NCI-H1048 (cell line): Measurements from ENCODE around the gene DOCK6.
"Not testable (repeated sequence)": the region's sequence is repeated elsewhere in the genome, so short reads cannot be mapped to it uniquely, and the experiment has no call there.

Experiments
- DNase-seq: peaks from one replicate; lab custom pipeline; 2025; lab: John Stamatoyannopoulos, UW

The DOCK6 gene

DNA sequence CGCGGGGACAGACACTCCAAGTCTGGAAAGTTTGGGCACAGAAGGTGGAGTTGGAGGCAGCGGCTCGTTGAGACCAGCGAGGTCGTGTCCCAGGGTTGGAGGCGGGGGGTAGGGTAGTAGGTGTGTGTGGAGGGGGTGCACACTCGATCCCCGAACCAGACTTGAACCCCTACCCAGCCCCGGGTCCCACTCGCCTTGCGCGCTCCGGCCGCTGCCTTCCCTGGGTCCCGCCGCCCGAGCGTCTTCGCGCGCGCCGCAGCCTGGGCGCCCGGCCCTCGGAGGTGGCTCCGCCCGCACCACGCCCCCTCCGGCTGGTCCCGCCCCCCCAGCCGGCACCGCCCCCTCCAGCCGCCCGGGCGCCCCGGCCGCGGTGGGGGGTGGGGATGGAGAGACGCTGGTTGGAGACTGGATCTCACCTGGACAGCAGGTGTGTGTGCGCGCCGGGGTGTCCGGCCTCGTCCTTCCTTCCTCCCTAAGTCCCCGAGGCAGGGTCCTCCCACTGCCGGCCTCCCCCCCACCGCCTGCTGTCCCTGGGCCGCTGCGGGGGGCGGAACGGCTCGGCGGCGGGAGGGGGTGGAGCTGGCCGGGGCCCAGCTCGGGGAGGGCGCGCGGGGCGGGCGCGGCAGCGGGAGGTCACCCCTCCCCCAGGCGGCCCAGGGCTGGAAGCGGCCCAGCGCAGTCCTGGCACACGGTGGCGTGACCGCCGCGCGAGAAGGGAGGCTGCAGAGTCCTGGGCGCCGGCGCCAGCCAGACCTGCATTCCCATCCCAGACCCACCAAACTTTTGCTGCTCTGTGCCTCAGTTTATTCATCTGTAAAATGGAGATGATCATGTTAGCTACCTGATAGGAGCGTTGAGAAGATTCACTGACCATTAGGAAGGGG lies 64.8 kb downstream of the DOCK6 start, which contains the start of gene KANK2:
Gene KANK2, minus strand, starts transcription at position 255 of the 884 bp plus-strand sequence. CDS start 3,034 bp downstream, outside the sequence.
- DNase-seq: peak; percentile 54

DNA sequence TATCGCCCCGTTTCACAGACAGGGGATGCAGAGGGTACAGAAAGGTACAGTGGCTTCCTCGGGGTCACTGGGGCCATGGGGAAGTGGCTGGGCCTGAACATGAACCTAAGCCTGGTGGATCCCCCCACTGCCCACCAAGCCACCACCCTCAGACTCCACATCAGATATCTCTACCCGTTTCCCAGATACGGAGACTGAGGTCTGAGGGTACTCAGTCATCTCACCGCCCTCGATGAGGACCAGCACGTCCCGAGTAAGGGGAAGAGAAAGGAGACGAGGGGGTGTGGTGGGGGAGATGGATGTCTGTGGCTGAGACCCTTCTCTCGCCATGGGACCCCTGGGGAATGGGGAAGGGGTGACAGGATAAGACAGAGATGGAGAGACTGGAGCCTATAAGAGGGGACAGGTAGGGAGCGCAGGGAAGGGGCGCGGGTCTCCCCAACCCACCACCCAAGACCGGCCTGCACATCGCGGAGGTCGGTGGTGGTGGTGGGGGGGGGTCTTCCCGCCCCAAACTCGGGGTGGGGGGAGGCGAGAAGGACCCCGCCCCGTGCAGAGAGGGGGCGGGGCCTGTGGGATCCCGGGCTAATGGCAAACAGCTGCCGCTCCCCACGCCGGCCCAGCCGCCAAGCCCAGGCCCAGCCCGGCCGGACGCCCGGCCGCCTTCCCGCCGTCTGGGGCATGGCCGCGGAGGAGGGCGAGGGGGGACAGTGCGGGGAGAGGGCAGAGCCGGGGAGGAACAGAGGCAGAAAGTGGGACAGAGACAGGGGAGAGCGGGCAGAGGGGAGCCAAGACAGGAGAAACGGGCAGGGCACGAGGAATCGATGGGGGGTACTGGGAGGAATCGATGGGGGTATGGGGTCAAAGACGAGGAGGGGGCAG lies 65.7 kb downstream of the DOCK6 start:
- no peak for DNase-seq

DNA sequence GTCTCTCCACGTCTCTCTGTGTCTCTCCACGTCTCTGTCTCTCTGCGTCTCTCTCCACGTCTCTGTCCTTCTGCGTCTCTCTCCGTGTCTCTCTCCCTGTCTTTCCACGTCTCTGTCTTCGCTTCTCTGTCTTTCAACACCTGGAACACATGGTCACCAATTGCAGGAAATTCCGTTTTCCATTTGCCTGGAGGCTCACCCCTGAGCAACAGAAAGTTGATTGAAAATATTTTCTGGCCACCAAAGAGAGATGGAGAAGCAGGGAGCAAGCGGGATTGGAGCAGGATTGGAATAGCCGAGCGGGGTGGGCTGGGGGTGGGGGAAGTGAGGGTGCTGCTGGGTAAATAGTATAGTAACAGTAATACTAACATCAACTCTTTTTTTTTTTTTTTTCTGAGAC lies 66.6 kb downstream of the DOCK6 start:
- no peak for DNase-seq

DNA sequence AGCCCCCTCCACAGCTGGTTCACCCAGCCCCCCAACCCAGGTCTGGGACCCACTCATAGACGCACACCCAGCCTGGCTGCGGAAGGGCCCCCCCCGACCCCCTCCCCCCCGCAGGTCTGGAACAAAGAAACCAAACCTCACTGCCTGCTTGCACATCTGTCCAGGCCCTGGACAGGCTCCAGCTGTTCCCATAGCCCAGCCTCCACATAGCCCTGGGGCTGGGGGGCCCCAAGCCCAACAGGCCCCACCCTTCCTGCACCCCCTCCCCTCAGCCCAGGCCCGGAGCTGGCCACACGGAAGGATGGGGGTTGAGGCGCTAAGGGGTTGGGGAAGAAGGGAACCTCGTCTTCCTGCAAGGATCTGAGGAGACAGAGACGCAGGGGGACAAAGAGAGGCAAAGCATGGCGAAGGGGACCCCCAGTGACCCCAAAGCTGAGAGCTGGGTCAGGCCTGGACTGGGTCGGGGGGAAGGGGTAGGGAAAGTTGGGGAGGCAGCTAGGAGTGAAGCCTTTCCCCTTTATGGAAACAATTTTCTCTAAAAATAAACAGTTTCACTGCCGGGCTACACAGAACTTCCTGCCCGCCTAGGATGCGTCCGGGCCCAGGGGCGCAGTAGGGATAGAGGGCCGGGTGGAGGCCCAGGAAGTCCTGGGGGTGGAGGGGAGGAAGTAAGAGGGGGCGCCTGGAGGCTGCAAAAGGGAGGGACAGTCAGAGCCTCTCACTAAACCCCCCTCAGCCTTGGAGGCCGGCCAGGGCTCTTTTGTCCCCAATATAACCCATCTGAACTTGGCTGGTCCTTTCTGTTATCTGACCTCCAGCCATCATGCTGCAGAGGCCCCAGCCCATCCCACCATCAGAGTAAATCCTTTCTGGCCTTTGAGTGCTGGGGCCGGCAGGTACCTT lies 67.4 kb downstream of the DOCK6 start:
- DNase-seq: no peak

DNA sequence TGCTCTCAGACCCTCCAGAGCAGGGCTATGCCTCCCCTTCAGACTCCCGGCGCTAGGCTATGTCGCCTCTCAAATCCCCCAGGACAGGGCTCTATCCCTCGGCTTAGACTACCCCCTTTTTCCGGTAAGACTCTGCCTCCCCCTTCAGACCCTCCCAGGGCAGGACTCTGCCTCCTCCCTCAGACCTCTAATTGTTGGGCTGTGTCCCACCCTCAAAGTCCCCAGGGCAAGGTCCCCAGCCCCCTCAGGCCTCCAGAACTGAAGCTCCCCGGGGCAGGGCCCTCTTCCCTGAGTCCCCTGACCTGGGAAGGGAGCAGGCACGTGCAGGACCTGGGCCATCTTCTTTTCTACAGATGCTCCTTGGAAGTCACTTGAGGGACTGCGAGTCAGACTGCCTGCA lies 68.2 kb downstream of the DOCK6 start:
- no peak for DNase-seq

DNA sequence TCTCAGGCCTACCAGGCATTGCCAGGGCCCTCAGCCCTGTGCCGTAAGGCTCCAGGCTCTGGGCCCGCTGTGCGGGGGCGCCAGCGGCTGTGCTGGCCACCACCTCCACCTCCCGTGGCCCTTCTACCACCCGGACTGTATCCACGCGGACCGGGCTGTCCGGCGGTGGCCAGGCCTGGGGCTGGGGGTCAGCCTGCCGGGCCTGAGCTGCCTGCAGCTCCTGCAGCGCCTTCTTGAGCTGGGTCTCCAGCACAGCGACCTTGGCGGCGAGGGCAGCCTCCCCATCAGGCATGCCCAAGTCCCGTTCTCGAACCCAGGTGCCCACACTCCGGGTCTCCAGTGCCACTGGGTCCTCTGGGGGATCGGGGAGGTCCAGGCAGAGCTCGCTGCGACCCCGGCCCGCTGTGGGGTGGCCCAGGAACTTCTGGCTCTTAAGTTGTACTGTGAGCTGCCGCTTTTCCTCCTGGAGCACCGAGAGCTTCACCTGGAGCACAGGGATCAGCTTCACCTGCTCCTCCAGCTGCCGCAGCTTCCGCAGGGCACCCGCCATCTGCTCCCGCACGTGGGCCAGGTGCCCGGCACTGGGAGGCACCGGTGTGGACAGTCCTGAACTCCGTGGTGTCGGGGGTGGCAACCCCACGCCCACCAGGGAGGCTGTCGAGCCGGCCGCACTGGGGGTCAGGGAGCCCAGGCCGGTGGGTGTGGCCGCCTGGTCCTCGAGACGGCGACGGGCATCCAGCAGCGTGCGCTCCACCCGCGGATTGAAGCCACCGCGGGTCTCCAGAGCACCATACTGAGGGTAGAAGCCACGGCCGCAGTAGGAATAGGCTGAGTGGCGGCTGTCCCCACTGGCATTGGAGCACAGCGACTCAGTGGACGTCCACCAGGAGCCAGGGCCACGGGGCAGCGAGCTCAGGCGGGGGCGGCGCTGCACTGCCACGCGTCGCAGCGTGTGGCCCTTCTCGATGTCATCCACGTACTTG lies 69.1 kb downstream of the DOCK6 start:
- DNase-seq: no peak

DNA sequence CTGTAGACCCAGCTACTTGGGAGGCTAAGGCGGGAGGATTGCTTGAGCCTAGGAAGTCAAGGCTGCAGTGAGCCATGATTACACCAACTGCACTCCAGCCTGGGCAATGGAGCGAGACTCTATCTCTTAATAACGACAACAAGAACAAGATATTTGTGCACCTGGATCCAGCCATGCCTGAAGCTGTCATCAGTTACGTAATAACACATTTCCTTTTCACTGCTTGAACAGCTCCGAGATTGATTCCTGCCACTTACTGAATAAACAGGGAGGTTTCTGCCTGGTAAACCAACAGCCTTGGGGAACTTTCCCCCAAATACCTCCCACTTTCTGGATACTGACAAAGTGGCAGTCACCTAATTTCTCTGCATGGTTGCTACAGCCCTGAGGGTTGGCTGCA lies 70.4 kb downstream of the DOCK6 start:
- no peak for DNase-seq

DNA sequence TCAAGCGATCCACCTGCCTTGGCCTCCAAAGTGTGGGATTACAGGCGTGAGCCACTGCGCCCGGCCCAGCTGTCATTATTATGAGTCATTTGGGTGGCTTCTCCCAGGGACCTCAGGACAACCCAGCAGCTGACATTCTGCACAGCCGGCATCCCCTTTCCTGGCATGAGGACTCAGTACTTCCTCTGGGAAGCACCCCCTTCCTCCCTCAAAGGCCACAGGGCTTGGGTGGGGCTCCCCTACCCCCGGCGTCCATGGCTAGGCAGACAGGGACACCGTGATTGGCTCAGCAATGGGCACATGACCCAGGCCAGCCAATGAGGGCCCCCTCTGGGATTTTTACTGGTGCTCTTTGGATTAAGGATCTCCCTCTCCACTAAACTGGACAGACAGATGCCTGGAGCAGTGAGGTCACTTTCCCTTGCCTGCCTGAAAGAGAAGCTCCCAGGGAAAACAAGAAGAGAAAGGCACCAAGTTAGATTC lies 71.0 kb downstream of the DOCK6 start:
- DNase-seq: no peak

DNA sequence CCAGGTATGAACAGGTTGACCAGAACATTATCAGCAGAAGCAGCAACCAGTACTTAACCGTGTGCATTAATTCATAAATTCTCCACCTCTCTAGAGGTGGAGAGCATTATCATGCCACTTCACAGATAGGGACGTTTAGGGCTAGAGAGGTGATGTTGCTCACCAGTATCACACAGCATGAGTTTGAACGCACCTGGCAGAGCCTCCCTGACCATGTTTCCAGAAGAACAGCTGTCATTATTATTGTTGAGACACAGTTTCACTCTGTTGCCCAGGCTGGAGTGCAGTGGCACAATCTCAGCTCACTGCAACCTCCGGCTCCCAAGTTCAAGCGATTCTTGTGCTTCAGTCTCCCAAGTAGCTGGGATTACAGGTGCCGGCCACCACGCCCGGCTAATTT lies 71.8 kb downstream of the DOCK6 start:
- no peak for DNase-seq

DNA sequence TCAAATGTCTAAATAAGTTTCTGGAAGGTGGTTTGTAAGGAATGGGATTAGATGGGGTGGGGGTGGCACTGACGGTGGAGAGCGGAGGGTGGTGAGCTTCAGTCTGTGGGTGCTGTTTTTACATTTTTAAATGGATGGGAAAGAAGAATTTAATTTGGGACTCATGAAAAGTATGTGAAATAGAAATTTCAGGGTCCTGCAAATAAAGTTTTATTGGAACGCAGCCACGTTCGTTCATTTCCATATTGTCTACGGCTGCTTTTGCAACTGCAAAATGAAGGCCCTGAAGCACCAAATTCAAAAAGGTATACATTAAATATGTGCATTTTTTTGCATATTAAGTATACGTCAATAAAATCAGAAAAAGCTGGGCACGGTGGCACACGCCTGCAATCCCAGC lies 74.9 kb downstream of the DOCK6 start:
- no peak for DNase-seq

DNA sequence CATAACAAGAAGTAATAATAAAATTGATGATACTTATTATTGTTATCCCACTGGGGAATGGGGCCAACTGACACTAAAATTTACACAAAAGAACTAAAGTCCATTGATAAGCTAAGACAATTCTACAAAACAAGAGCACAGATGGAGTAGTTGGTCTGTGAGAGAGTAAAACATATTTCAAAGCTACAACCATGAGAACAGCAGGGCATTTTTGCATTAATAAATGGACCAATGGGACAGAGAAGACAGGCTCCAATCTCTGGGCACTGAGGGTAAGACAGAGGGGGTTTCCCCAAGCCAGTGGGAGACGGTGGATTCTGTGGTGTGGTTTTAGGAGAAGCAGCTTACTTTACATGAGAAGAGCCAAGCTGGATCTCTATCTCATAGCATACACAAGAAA lies 79.3 kb downstream of the DOCK6 start:
- no peak for DNase-seq

DNA sequence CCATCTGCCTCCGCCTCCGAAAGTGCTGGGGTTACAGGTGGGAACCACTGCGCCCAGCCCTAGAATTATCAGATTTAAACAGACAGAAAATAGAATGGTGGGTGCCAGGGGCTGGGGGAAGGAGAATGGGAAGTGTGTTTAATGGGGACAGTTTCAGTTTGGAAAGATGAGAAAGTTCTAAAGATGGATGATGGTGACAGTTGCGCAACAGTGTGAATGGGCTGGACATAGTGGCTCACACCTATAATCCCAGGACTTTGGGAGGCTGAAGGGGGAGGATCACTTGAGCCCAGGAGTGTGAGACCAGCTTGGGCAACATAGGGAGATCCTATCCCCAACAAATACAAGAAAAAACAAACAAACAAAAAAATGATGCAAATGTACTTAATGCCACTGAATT lies 80.8 kb downstream of the DOCK6 start:
- no peak for DNase-seq

DNA sequence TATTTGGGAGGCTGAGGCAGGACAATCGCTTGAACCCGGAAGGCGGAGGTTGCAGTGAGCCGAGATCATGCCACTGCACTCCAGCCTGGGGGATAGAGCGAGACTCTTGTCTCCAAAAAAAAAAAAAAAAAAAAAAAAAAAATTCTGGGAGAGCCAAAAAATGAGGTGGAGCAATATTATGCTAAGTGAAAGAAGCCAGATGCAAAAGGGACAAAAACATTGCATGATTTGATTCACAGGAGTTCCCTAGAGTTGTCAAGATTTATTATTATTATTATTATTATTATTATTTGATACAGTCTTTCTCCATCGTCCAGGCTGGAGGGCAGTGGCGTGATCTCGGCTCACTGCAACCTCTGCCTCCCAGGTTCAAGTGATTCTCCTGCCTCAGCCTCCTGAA lies 81.3 kb downstream of the DOCK6 start:
- DNase-seq: not testable (repeated sequence)

DNA sequence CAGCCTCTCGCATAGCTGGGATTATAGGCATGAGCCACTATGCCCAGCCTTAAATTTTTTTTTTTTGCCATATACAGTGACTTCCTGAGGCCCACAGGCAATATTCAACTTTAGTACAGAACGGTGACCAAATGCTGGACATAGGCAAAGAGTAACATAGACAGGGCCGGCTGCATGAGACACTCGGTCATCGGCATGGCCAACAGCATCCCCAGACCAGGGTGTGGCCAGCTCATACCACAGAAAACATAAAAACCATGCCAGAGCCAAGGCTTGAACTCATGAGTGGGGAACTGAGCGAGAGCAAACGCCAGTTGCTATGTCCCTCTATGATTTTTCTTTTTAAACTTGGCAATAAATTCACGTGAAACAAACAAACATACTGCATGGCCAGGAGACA lies 82.0 kb downstream of the DOCK6 start:
- DNase-seq: no peak

DNA sequence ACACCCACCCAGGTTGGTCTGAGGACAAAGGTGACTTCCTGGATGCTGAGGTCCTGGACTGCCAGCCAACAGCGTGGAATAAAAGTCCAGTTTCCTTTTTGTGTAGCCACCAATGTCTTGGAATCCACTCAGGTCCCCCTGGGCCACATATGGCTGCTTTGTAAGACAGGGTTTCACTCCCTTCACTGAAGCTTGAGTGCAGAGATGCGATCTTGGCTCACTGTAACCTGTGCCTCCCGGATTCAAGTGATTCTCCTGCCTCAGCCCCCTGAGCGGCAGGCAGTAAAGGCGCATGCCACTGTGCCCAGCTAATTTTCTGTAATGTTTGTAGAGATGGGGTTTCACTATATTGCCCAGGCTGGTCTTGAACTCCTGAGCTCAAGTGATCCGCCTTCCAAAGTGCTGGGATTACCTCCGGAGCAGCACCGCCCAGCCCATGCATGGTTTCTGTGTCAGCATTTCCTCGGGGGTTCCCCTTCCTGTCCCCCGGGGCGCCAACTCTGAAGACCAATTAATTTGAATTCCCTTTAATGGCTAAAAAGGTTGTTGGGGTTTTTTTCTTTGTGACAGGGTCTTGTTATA lies 82.5 kb downstream of the DOCK6 start:
- no peak for DNase-seq

DNA sequence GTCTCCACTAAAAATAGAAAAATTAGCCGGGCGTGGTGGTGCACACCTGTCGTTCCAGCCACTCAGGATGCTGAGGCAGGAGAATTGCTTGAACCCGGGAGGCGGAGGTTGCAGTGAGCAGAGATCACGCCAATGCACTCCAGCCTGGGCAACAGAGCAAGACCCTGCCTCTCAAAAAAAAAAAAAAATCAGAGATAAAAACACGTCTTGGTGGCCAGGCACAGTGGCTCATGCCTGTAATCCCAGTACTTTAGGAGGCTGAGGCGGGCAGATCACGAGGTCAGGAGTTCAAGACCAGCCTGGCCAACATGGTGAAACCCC lies 83.2 kb downstream of the DOCK6 start:
- DNase-seq: not testable (repeated sequence)

DNA sequence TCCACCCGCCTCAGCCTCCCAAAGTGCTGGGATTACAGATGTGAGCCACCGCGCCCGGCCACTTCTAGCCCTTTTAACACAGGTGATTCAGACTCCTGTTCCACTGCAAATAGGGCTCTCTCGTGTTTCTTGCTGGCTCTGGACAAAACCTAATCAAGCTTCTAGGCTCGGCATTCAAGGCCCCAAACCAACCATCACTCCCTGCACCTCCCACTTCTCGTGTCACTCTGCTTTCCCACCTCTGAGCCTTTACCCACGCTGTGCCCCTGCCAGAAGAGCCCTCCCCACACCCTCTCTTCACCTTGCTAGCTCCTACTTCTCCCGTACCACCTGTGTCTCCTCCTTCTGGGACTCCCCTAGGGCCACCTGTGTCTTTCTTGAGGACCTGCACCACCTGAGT lies 84.7 kb downstream of the DOCK6 start:
- no peak for DNase-seq

DNA sequence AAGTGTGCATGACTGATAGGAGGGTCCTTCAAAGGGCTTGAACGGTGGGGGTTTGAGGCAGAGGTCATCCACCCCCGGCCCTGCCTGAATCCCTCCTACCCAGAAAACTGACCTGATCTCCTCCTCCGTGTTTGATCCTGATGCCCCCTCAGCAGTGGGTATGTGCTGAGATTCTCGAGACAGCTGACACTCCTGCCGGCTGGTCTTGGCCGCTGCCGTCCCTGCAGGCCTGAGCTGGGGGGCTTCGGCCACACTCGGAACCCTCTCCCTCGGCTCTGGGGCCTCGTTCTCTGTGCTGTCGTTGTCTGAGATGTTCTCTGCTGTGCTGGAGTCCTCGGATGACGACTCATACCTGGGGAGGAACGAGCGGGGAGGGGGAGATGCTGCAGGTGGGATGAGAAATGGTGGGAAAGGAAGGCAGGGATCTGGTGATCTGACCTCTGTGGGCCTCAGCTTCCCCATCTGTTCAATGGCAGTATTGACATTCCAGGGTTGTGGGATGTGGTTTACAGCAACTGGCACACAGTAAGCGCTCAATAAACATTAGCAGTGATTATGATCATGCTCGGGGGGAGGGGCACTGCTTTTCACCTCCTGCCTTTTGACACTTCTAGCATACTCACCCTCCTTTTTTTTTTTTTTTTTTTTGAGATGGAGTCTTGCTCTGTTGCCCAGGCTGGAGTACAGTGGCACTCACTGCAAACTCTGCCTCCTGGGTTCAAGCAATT lies 85.7 kb downstream of the DOCK6 start:
- no peak for DNase-seq

DNA sequence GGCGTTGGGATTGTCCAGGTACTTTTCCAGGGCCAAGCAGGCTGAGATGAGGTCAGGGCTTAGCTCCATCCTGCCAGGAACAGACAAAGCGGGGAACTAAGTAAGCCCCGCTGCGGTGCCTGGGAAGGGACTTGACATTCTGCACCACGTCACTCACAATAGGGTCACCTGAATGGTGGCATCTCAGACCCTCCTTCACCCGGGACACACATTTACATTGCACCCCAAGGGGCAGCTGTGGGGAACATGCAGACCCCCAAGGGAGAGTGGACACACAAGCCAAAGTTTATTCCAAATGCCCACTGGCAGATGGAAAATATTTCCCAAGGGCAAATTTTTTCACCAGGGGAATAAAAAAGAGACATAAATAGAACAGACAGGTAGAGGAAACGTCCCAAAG lies 86.4 kb downstream of the DOCK6 start:
- DNase-seq: no peak

DNA sequence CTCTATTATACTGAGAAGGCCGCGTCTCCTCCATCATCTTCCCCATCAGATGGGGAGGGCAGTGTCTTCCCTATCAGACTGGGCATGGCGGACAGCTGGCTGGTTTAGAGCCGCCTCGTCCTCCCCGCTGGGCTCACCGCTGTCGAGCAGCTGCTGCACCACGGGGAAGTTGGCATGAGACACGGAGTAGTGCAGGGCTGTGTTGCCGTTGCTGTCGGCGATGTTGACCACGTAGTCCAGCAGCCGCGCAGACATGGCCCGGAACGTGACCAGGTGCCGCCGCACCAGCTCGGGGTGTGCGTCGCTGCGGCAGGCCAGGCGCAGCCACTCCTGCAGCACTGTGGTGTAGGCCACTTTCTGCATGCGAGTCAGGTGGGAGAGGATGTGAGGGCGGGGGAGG lies 88.0 kb downstream of the DOCK6 start:
- no peak for DNase-seq
